Neural progenitor cell (in vitro differentiated cells): ENCODE data around the gene RNF175. TPM values are rescaled to one million over a fixed set of nuclear protein-coding genes. Genes with fewer than 3 reads are reported as not detected.

Experiments used
- DNase-seq: peaks from one replicate; pipeline ENCODE4 v3.0.0-alpha.2; 2016; ENCODE audit warnings: low spot score
- H2AFZ ChIP-seq: fragments of 200-600 bp; sonication (generic); replicated peaks from 2 replicates; pipeline ENCODE4 v1.6.1; 2016; ENCODE audit warnings: antibody characterized with exemption
- H3F3A ChIP-seq: fragments of 200-600 bp; sonication (generic); 2 replicates; pipeline ENCODE4 v1.6.1; 2016; ENCODE audit warnings: antibody characterized with exemption, low read depth
- H3K27ac ChIP-seq: fragments of 200-600 bp; sonication (generic); 2 replicates; pipeline ENCODE4 v1.5.1; 2016; ENCODE audit warnings: mild to moderate bottlenecking
- H3K27me3 ChIP-seq: fragments of 200-600 bp; sonication (generic); 2 replicates; pipeline ENCODE4 v1.6.1; 2016; ENCODE audit warnings: mild to moderate bottlenecking, moderate library complexity
- H3K36me3 ChIP-seq: fragments of 200-600 bp; sonication (generic); 2 replicates; pipeline ENCODE4 v1.5.1; 2016
- H3K4me1 ChIP-seq: fragments of 200-600 bp; sonication (generic); 2 replicates; pipeline ENCODE4 v1.6.1; 2016; ENCODE audit warnings: mixed run types
- H3K4me2 ChIP-seq: fragments of 200-600 bp; sonication (generic); 2 replicates; pipeline ENCODE4 v1.6.1; 2016
- H3K4me3 ChIP-seq: fragments of 200-600 bp; sonication (generic); 2 replicates; pipeline ENCODE4 v1.5.1; 2016
- H3K79me2 ChIP-seq: fragments of 200-600 bp; sonication (generic); 2 replicates; pipeline ENCODE4 v1.6.1; 2016; ENCODE audit warnings: low read depth
- H3K9ac ChIP-seq: fragments of 200-600 bp; sonication (generic); 2 replicates; pipeline ENCODE4 v1.6.1; 2016
- H3K9me3 ChIP-seq: fragments of 200-600 bp; sonication (generic); 2 replicates; pipeline ENCODE4 v1.5.1; 2016; ENCODE audit warnings: low read depth
- H4K20me1 ChIP-seq: fragments of 200-600 bp; sonication (generic); 2 replicates; pipeline ENCODE4 v1.6.1; 2016; ENCODE audit warnings: low read depth
- H3K27ac Mint-ChIP-seq: 3 replicates; pipeline ENCODE4 v1.8.0; 2021; ENCODE audit warnings: mixed read lengths
- H3K27me3 Mint-ChIP-seq: 2 replicates; pipeline ENCODE4 v1.8.0; 2022; ENCODE audit warnings: low read depth, mild to moderate bottlenecking, inconsistent platforms, moderate library complexity, mixed read lengths; ENCODE audit not compliant: insufficient read depth
- H3K36me3 Mint-ChIP-seq: 3 replicates; pipeline ENCODE4 v1.8.0; 2021; ENCODE audit warnings: mixed read lengths
- H3K4me1 Mint-ChIP-seq: 3 replicates; pipeline ENCODE4 v1.8.0; 2021; ENCODE audit warnings: mixed read lengths
- H3K4me3 Mint-ChIP-seq: 3 replicates; pipeline ENCODE4 v1.8.0; 2021; ENCODE audit warnings: mild to moderate bottlenecking, moderate library complexity, mixed read lengths
- H3K9me3 Mint-ChIP-seq: 3 replicates; pipeline ENCODE4 v1.8.0; 2020; ENCODE audit warnings: mixed read lengths
- CTCF ChIP-seq: fragments of 200-600 bp; sonication (generic); IDR thresholded peaks from 2 replicates; pipeline ENCODE4 v1.5.1; 2017; ENCODE audit warnings: antibody characterized with exemption, mild to moderate bottlenecking
- EZH2 ChIP-seq: fragments of 200-600 bp; sonication (generic); IDR thresholded peaks from 2 replicates; pipeline ENCODE4 v1.6.1; 2017; ENCODE audit warnings: antibody characterized with exemption, mild to moderate bottlenecking, moderate library complexity
- EZH2phosphoT487 ChIP-seq: fragments of 200-600 bp; sonication (generic); IDR thresholded peaks from 2 replicates; pipeline ENCODE4 v1.6.1; 2017; ENCODE audit warnings: antibody characterized with exemption
- total RNA-seq: library from RNA; depleted of rRNA; stranded (reverse); fragments of >200 nt; gene quantifications from 2 replicates; pipeline ENCODE4 v1.2.3, GENCODE V29; 2015; ENCODE audit warnings: low replicate concordance

The RNF175 gene
- total RNA-seq, 1 donor from 2014 or later = 34.6 TPM

DNA sequence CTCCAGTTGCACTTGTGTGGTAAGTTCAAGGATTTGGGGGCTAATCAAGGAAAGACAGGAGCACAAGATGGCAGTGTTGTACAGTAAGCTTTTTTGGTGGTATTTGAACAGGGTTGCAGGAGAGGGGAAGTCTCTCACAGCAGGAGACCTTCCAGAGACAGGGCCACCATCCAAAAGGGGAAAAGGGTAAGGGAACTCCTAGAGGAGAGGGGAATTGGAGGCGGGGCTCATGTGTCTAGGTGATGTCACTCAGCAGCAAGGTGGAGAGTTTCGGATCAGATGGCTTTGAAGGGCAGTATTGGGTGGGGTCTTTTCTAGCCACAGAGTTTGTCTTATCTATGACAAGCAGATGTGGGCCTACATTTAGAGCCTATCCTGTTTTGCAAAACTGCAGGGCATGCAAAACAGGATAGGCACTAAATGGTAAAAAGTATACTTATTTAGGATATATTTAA lies 13.4 kb upstream of the RNF175 start:
- peak; percentile 45 for TF ChIP-seq CTCF
- no peak for TF ChIP-seq EZH2phosphoT487
- no peak for TF ChIP-seq EZH2
- H3K4me1 Mint-ChIP-seq = no peaks in the 10 kb centered on the region
- Histone ChIP-seq H3K4me3 (no peak overlapping the region), H4K20me1 (no peaks in the 10 kb centered on the region), H3K9me3 (no peaks in the 10 kb centered on the region), H3K27ac (no peak overlapping the region), H3K27me3 (no peaks in the 10 kb centered on the region), H2AFZ (no peak overlapping the region), H3K79me2 (no peaks in the 10 kb centered on the region), H3K4me1 (peaks cover 4% of the 10 kb centered on the region), H3K4me2 (peak overlapping the region; percentile 8), H3F3A (no peaks in the 10 kb centered on the region), H3K9ac (no peak overlapping the region), H3K36me3 (no peaks in the 10 kb centered on the region)
- no peak overlapping the region for H3K27ac Mint-ChIP-seq
- peak; percentile 58 for DNase-seq
- peaks cover 14% of the 10 kb centered on the region for H3K36me3 Mint-ChIP-seq
- H3K27me3 Mint-ChIP-seq = peaks cover 6% of the 10 kb centered on the region
- H3K9me3 Mint-ChIP-seq = peaks cover 21% of the 10 kb centered on the region
- no peak overlapping the region for H3K4me3 Mint-ChIP-seq

DNA sequence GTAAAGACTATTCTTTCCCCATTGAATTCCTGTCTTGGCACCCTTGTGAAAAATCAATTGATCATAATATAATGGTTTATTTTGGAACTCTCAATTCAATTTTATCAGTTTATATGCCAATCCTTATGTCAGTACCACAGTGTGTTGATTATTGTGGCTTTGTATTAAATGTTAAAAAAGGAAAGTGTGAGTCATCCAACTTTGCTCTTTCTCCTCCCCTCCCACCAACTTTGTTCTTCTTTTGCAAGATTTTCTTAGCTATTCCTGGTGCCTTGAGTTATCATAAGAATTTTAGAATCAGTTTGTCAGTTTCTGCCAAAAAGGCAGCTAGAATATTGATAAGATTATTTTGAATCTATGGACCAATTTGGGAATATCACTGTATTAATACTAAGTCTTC lies 11.2 kb upstream of the RNF175 start:
- H3K27ac ChIP-seq = no peak overlapping the region
- no peaks in the 10 kb centered on the region for H3K79me2 ChIP-seq
- peaks cover 14% of the 10 kb centered on the region for H3K36me3 Mint-ChIP-seq
- no peak overlapping the region for H3K4me3 ChIP-seq
- H3K27me3 ChIP-seq = no peaks in the 10 kb centered on the region
- no peaks in the 10 kb centered on the region for H3K9me3 ChIP-seq
- H3K4me1 Mint-ChIP-seq = no peaks in the 10 kb centered on the region
- H3K9ac ChIP-seq = no peak overlapping the region
- TF ChIP-seq CTCF = no peak
- H4K20me1 ChIP-seq = no peaks in the 10 kb centered on the region
- no peak overlapping the region for H3K4me3 Mint-ChIP-seq
- no peak overlapping the region for H3K27ac Mint-ChIP-seq
- no peak for DNase-seq
- no peak overlapping the region for H2AFZ ChIP-seq
- peaks cover 6% of the 10 kb centered on the region for H3K27me3 Mint-ChIP-seq
- H3K4me1 ChIP-seq = peaks cover 5% of the 10 kb centered on the region
- peaks cover 18% of the 10 kb centered on the region for H3K9me3 Mint-ChIP-seq
- no peak overlapping the region for H3K4me2 ChIP-seq
- H3K36me3 ChIP-seq = peaks cover 3% of the 10 kb centered on the region
- H3F3A ChIP-seq = peaks cover 3% of the 10 kb centered on the region

DNA sequence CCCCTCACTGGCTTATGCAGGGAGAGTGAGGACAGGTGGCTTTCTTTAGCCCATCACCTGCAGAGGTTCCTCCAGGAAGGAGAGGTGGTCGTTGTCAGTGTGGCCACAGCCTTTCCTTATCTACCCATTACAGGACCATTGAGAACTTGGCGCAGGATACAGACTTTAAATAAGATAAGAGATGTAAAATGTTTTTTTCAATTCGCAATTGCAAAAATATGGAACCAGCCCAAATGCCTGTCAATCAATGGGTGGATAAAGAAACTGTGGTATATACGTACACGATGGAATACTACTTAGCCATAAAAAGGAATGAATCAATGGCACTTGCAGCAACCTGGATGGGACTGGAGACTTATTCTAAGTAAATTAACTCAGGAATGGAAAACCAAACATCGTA lies 6.9 kb upstream of the RNF175 start:
- peaks cover 38% of the 10 kb centered on the region for H3F3A ChIP-seq
- Mint-ChIP-seq H3K36me3 (peaks cover 22% of the 10 kb centered on the region), H3K9me3 (peaks cover 13% of the 10 kb centered on the region), H3K27me3 (peaks cover 1% of the 10 kb centered on the region), H3K4me1 (peaks cover 35% of the 10 kb centered on the region), H3K27ac (no peak overlapping the region), H3K4me3 (no peak overlapping the region)
- no peaks in the 10 kb centered on the region for H4K20me1 ChIP-seq
- no peak for DNase-seq
- H2AFZ ChIP-seq = no peak overlapping the region
- H3K27ac ChIP-seq = no peak overlapping the region
- H3K4me3 ChIP-seq = no peak overlapping the region
- TF ChIP-seq EZH2phosphoT487 (no peak), EZH2 (no peak), CTCF (no peak)
- no peak overlapping the region for H3K4me2 ChIP-seq
- H3K9me3 ChIP-seq = no peaks in the 10 kb centered on the region
- no peak overlapping the region for H3K9ac ChIP-seq
- peaks cover 34% of the 10 kb centered on the region for H3K4me1 ChIP-seq
- H3K27me3 ChIP-seq = no peaks in the 10 kb centered on the region
- H3K79me2 ChIP-seq = peaks cover 7% of the 10 kb centered on the region
- H3K36me3 ChIP-seq = peaks cover 3% of the 10 kb centered on the region
